Measurements from ENCODE around the gene CEP128. TPM values are rescaled to one million over a fixed set of nuclear protein-coding genes. Genes with fewer than 3 reads are reported as not detected.

The CEP128 gene
- total RNA-seq, 1 experiment from 2014 or later, result 16.4 TPM

GRCh38 chr14:80447392-80447791 is 494.1 kb downstream of the CEP128 start (continued):
- TF ChIP-seq, protein P1, sequence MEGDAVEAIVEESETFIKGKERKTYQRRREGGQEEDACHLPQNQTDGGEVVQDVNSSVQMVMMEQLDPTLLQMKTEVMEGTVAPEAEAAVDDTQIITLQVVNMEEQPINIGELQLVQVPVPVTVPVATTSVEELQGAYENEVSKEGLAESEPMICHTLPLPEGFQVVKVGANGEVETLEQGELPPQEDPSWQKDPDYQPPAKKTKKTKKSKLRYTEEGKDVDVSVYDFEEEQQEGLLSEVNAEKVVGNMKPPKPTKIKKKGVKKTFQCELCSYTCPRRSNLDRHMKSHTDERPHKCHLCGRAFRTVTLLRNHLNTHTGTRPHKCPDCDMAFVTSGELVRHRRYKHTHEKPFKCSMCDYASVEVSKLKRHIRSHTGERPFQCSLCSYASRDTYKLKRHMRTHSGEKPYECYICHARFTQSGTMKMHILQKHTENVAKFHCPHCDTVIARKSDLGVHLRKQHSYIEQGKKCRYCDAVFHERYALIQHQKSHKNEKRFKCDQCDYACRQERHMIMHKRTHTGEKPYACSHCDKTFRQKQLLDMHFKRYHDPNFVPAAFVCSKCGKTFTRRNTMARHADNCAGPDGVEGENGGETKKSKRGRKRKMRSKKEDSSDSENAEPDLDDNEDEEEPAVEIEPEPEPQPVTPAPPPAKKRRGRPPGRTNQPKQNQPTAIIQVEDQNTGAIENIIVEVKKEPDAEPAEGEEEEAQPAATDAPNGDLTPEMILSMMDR (IDR thresholded peaks at IDR 0.05 in 2 of 3, conservative IDR thresholded peaks at IDR 0.05 in 1 of 3; ENCODE audit: borderline replicate concordance in 1 of 3, insufficient read depth in 1 of 3, low read depth in 2 of 3, low read length in 2 of 3), result no peak

Other genes starting within 250 kb of the CEP128 start
- gene TSHR, start 13.9 kb upstream of the CEP128 start, total RNA-seq (2021; ENCODE audit: unreplicated experiment), result not detected

Data from HCT116 (cell line).